ENCODE results near the gene STAB2.

STAB2 gene

DNA sequence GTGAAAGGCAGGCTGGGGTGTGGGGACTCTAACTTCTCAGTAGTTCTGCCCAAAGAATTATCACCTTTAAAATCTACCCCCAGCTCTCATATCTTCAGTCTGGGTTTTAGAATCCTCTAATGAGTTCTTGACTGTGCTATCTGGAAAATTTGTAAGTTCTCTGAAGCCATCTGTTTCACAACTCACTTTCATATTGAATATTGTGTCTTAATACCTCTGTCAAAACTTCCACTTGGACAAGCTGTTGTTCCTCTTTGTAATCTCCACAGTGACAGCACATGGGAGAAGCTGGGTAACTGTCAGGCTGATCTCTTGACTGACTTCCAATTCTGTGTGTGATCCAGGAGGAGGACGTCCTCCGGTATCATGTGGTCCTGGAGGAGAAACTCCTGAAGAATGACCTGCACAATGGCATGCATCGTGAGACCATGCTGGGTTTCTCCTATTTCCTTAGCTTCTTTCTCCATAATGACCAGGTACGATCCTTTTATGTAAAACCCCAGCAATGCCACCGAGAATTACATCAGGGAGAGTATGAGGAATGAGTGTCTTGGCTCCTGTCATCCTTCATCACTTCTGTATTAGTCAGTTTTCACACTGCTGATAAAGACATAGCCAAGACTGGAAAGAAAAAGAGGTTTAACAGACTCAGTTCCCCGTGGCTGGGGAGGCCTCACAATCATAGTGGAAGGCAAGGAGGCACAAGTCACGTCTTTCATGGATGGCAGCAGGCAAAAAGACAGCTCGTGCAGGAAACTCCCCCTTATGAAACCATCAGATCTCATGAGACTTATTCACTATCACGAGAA, 111.9 kb downstream of the STAB2 start:
- no peak for DNase-seq

DNA sequence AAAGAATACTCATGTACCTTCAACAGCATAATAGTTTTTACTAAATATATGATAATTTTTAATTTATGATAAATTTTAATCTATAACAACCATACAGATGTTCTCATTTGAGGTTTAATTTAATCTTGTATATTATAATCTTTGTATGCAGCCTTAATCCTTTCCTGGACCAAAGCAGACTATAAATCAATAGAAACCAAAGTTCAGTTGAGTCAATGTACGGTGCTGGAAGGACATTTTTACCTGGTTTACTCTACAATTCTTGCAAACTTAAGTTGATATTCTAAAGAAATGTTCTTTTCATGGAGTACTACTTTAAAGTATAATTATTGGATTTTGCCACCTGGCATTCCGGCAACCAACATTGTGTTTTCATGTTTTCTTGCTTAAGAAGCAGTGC, 118.0 kb downstream of the STAB2 start:
- no peak for DNase-seq

DNA sequence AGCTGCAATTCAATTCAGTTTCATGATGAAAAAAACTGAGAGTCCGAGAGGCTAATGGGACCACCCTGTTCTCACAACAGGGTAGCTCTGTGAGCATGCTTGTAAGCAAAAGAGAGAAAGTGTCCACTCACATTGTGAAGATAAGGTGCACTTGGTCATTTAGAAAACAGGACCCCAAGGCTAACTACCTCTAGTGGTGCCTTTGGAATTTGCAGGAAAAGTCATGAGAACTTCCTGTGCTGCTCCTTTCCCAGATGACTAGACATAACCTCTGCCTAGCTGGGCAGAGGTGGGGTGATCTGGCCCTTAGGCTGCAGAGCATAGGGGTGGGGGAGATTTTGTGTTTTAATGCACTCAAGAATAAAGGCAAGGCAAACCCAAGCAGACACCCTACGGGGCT, 118.9 kb downstream of the STAB2 start:
- DNase-seq: no peak

DNA sequence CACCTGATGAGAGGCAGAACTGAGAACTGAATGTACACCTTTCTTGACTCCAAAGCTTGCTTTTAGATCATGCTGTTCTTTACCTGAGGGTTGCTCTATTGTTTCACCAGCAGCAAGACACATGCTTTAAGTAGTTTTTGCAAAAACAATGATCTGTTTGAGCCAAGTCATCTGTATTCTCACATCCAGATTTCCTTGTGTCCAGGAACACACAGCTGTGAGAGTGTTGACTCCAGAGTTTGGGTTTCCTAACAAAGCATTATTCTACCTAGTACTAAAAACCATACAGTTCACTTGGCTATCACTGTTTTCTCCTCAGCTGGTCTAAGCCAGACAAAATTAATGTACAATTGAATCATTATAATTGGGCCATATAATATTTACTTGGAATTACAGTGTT, 120.4 kb downstream of the STAB2 start:
- DNase-seq: no peak

DNA sequence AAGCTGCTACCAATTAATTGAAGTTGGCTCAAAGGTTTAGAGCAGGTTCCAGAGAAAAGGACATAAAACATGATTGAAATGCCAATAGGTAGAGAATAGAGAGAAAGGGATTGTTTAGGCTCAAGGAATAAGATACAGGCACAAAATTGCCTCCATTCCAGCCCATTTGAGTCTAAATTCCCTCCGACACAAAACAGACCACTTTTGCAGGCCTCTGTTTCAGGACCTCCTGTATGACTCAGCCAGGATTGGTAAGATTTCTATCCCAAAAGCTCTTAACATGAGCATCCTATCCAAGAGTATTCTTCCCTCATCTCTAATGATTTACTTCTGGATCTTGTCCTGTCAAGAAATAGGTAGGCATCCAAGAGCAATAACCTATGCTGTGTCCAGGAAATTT, 123.5 kb downstream of the STAB2 start:
- DNase-seq: no peak

DNA sequence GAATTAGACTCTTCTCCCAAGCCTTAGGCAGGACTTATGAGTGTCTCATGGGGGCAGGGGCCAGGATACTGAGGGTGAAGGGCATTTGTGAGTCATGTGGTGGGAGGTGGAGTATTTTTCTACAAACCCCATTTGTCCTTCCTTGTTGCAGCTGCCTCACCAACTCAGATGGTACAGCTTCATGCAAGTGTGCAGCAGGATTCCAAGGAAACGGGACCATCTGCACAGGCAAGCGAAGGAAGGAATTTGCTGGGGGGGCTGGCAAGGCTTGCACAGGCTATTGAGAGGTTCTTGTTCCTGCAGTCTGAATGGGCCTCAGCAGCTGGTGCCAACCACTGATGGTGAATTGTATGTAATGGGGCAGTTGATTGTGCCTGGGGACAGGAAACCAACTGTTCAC, 125.1 kb downstream of the STAB2 start:
- no peak for DNase-seq

DNA sequence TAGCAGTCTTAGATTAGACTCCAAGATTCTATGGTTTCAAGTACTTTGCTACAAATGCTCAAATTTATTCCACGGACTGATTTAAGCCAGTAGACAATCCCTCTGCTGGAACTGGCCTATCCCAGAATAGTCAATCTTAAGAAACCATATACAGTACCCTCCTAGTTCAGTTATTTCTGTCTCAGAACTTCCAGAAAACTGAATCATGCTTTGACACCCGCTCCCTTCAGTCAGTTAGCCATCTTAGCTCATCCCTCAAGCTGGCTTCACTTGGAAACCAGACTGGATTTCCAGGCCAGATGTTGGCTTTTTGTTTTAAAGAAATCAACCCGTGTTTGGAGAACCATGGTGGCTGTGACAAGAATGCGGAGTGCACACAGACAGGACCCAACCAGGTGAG, 128.4 kb downstream of the STAB2 start:
- no peak for DNase-seq

DNA sequence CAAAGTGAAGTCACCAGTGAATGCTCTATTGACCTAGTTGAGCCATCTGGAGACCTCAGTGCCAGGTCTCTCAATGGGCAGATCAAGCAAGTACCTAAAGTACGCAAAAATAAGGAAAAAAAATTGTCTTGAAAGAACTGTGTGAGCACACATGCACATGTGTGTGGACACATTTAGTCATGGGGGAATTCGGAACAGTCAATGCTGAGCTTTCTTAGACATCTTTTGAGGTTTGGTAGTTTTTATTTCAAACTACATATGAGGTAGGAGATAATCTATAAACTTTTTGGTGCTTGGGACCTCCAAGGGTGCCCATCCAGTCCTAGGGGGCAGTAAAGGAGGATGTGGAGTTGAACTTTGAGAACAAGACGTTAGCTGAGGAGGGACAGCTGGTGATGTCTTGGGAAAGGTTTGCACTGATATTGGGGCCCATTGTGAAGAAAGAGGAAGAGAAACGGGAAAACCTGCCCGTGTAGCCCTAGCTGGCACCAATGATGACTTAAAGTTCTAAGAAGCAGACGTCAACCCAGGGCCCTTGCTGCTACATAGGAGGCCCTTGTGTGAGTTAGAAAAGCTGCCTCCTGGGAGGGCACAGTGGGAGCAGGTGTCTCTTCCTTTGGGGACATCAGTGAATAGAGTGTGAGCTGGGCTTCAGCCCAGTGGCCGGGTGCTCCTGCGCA, 129.6 kb downstream of the STAB2 start:
- no peak for DNase-seq

DNA sequence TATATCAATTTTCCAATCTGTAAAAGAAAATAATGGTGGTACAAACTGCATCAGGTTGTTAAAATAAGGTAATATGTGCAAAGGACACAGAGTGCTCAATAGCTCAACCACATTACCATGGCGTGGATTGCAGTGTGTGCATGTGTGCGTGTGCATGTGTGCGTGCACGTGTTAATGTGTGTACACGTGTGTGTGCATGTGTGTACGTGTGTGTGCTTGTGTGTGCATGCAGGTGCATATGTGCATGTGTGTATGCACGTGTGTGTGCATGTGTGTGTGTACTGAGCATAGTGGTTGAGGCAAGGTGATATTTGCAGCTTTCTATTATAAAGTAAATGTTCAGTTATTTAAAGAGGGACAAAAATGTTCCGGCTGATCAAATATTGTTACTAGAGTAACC, 138.3 kb downstream of the STAB2 start:
- no peak for DNase-seq

DNA sequence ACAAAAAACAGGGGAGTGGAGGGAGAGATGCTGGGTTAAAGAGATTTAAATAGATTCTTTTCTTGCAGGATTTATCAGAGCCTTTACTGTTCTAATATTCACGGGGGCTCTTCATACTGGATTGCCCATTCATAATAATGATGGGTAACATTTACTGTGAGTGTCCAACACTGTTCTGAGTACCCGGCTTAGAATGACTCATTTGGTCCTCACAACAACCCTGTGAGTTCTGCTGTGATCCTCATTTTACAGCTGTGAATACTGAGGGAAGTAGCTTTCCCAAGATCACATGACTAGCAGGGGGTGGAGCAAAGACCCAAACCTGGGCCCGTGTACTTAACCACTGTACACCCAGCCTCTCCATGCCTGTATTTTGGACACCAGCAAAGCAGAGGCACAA, 140.6 kb downstream of the STAB2 start:
- DNase-seq: no peak

DNA sequence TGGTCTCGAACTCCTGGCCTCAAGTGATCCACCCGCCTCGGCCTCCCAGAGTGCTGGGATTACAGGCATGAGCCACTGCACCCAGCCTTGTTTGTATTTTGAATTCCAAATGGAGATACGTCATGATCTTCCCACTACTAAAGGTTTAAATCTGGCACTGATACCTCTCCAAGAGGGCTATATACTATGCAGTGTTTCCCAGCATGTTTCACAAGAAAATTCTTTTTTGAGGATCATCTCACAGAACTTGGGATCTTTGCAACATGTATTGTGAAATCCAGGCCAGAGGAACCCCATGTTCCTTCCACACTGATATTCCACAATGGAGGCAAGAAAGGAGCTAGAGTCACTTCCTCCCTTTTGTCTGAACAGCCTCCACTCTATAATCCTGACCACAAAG, 141.2 kb downstream of the STAB2 start:
- no peak for DNase-seq

DNA sequence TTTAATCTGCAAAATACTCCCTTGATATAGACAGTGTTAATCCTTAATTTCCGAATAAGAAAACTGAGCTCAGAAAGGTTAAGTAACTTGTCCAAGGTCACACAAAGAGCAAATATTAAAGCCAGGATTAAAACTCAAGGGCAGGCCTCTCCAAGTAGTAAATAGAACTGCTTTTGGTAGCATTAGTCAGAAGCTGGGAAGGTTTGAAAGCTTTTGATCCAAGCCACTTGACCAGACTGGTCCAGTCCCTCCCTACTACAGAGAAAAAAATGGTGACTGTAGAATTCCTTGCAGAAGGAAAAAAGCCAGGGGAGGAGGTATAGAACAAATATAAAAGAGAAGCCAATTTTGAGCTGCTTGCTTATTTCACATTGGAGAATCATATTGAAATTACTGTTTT, 142.4 kb downstream of the STAB2 start:
- no peak for DNase-seq

DNA sequence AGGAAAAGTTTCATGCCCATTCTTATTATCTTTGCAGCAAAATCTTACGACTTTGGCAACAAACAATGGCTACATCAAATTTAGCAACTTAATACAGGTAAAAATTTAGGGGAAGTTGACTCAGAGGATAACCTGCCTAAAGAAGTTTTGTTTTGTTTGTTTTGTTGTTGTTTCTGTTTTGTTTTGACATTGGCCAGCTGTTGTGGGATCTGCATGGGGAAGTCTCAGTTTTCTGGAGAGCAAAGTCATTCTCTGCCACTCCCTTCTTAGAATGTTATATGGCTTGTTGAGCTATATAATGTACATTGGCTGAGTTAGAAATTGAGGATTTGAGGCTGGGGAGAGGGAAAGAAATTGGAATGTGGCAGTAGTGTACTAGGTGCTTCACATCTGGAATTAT, 144.5 kb downstream of the STAB2 start:
- DNase-seq: no peak

DNA sequence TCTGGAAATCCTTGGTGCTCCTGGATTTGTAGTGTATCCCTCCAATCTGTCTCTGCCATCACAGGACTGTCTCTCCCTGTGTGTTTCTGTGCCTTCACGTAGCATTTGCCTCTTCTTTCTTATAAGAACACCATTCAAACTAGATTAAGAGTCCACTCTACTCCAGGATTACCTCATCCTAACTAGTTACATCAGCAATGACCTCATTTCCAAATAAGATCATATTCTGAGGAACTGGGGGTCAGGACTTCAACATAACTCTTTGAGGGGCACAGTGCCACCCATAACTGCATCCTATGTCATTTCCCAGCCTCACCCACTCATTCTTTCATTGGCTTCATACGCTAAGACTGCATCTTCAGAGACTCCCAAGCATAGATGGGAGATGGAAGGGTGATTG, 147.8 kb downstream of the STAB2 start:
- no peak for DNase-seq

DNA sequence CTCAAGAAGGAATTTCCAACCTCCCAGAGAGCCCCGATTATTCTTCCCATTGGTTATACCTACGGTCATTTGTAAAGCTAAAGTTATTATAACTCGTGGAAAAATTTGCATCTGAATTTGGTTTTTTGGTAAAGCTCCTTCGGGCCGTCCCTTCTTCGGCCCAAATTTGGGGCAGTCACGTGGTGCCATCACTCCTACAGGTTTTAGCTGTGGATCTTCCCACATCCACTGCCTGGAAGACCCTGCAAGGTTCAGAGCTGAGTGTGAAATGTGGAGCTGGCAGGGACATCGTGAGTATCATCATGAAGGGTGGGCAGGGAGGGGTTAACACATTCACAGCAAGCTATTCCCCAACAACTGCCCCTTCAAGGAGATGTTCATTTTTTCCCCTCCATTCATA, 148.2 kb downstream of the STAB2 start:
- no peak for DNase-seq

DNA sequence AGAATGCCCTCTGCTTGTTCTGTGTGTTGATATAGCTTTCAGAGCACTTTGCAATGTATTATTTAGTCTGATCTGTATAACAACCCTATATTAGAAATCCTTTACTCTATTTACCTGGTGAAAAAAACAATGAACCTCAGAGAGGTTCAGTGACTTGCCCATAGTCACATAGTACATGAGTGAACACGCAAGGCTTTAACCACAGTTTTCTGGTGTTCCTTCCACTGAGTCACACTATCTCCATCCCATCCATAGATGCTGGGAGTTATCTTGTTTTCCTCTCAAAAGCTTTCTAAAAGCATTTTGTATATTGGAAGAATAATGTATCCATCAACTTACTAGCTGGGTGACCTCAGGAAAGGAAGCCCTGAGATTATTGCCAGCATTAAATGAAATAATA, 149.5 kb downstream of the STAB2 start:
- no peak for DNase-seq

DNA sequence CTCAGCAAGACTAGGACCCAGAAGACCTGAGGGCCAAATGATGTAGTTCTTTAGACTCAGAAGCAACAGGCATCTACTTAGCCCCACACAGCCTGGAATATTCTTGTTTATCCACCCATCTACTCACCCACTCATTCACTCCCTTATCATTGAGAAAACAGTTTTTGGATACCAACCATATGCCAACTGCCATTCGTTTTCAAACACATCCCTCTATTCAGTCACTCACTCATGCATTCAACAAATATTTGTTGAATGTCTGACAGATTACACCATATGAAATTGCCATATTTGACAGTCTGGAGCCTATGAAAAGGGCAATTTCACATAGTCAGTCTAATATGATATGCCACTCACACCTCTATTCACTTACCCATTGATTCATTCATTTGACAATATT, 150.8 kb downstream of the STAB2 start:
- DNase-seq: no peak

DNA sequence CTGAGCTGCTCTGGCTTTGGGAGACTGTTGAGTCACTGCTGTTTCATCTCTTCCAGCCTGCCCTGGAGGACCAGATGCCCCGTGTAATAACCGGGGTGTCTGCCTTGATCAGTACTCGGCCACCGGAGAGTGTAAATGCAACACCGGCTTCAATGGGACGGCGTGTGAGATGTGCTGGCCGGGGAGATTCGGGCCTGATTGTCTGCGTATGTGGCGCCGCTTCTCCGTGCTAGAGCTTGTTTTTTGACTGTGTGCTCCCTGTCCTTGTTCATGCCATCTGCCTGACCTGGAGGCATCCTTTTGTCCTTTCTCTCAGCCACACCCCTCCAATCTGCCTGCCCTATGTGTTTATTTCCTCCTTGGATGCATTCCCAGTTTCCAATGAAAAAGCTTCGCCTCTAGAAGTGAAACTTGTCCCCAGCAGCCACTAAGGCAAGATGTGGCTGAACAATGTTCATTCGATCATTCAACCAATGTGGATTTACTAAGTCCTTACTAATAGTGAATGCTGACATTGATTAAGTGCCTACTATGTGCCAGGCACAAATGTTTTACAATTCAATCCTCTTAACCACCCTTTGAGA, 155.4 kb downstream of the STAB2 start:
- DNase-seq: no peak

DNA sequence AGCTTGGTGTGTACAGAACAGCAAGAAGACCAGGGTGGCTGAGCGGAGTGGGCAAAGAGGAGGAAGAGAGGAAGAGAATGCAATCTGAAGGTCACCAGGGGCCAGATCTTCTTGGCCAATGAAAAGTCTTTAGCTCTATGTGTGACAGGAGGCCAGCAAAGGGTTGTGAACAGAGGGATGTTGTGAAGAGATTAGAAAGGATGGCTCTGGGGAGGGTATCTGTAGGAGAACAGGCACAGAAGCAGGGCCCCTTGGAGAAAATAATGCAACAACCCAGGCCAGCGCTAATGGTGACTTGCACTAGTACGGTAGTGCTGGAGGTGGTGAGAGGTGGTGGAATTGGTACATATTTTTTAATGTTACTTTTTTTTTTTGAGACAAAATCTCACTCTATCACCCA, 156.7 kb downstream of the STAB2 start:
- no peak for DNase-seq

DNA sequence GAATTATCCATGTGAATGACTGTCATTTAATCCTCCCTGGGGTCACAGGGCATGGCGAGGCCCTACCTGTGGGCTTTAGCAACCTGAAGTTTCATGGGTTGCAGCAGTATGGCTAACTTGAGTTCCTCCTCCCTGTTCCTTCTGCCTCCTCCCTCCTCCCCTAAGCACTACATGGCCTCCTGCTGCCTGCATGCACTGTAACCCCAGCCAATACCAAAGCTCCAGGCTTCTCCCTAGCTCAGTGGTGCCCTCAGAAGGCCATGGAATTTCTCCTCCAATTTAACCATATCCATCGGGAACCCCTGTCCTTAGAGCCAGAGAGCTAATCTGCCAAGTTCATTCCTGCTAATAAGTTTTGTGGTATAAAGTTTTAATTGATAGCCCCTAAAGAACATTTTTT, 158.9 kb downstream of the STAB2 start:
- DNase-seq: no peak

DNA sequence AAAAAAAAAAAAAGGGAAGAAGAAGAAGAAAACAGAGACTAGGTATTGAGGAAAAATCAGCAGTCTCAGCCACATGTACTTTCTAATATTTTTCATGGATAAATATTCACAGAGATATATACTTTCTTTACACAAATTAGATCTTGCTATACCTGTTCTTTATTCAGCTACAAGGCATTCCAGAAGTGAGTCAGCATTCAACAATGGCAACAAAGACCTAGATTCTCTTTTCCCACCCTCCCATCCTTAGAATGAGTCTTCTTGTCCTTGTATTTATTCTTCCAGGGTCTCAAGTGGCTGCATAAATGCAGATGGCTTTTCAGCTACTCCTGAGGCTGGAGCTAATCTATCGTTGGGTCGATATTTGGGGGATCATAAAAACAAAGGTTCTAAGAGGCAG, 160.9 kb downstream of the STAB2 start:
- DNase-seq: no peak

DNA sequence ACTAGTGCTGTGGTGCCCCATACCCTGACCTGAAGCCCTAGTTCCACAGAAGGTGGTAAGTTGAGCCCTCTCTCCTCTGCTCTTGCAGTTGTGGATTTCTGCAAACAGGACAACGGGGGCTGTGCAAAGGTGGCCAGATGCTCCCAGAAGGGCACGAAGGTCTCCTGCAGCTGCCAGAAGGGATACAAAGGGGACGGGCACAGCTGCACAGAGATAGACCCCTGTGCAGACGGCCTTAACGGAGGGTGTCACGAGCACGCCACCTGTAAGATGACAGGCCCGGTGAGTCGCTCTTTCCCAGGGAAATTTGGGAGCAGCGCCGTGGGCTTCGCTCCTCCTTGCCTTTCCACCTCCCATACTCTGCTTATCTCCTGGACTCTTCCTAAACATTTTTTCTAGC, 161.8 kb downstream of the STAB2 start:
- DNase-seq: no peak

DNA sequence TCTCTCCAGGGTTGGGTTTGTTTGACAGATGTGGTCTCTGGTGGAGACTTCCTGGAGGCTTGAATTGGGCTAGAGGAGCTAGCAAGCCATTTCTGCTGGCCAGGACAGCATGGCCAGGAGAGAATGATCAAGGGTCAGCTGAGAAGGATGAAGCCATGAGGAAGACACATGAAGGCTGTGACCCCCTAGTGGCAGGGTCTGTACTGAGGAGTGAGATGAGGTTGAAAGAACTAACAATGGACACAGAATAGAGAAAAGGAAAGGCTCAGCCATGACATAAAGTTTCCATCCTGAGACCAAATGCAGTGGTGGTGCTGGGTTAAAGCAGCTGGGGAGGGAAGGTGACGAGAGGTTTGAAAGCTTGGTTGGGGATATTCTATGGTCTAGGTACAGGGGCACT, 164.1 kb downstream of the STAB2 start:
- no peak for DNase-seq

DNA sequence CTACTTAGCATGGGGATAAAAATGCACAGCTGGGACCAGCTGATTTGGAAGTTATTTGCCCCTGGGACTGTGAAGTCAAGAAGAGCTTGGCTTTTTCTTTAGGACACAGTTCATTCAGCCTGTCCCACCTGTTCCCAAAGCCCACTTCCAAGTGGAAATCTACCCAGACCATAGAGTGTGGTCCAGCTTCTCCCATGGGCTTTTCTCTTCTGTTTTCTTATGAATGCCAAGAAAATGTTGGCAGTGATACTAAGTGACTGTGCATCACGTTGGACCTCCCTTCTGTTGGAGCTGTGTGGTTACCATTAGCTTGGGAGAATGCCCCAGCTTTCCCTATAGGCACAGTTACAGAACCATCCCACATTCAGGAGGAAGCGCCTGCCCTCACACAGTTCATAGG, 164.5 kb downstream of the STAB2 start:
- DNase-seq: no peak

DNA sequence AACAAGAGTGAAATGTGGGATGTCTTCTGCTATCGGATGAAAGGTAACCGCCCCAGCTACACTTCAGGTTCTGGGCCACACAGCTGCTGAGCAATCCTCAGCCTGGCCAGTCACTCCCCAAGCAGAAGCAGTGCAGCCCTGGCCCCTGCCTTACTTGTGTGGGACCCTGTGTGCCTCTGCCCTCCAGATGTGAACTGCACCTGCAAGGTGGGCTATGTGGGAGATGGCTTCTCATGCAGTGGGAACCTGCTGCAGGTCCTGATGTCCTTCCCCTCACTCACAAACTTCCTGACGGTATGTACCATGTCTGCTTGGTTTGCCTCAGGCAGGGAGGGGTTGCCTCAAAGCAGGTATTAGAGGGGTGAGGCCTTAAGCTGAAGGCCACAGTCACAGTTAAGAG, 168.4 kb downstream of the STAB2 start:
- DNase-seq: no peak
